Stimulated activated CD8-positive, alpha-beta memory T cell treated with anti-CD3 and anti-CD28 coated beads, Interleukin-15, amount 100 ng/mL, for 48 hours (primary cell): ENCODE measurements around the gene C19orf33.
"Not testable (repeated sequence)": the region's sequence is repeated elsewhere in the genome, so short reads cannot be mapped to it uniquely, and the experiment has no call there.

Experiments used
- DNase-seq, 2 donors: peaks; one replicate each; pipeline ENCODE4 v3.0.0-alpha.2; 2020; ENCODE audit warnings: low read depth in 2 of 2

The C19orf33 gene

GRCh38 chr19:38303517-38304351, at the start of gene C19orf33:
C19orf33 (plus strand) TSS chr19:38304251; CDS start chr19:38304262, 11 bp downstream.
- no peak for DNase-seq

GRCh38 chr19:38255383-38256014, 48.6 kb upstream of the C19orf33 start:
- DNase-seq = no peak

GRCh38 chr19:38261942-38262341, 42.1 kb upstream of the C19orf33 start:
- DNase-seq = not testable (repeated sequence)

- no peak for DNase-seq
Measured at GRCh38 chr19:38262585-38263268, 41.3 kb upstream of the C19orf33 start.

DNA sequence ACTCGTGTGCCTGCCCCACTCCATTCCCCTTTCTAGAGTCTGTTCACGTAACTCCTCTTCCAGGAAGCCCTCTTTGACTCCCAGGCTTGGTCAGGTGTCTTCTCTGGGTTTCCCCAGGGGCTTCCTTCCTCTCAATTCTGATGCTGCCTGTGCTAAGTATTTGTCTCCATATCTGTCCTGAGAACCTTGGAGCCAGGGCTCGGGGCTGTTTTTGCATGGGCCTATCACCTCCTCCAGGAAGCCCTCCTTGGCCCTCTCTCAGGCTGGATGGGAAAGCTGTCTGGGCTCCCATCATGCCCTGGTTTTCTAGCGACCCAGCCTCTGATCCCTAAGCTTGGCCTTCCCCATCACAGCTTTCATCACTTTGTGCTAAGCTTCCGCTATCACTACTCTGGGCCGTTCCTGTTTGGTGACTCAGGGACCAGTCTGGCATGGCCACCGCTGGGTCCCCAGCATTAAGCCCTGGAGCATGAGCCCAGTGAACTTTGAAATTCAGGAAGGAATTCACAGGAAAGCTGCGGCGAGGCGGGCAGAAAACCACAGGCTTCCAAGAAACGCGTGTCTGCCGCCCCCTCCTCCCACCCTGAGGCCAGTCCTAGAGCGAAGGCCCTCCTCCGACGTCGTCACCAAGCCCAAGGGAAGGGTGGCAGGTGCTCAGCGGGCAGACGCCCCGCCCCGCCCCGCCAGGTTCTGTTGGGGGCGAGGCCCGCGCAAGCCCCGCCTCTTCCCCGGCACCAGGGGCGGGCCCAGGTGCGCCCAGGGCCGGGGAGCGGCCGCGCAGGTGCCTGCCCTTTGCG, 40.2 kb upstream of the C19orf33 start:
- peak; percentile 49 to 75 for DNase-seq

DNA sequence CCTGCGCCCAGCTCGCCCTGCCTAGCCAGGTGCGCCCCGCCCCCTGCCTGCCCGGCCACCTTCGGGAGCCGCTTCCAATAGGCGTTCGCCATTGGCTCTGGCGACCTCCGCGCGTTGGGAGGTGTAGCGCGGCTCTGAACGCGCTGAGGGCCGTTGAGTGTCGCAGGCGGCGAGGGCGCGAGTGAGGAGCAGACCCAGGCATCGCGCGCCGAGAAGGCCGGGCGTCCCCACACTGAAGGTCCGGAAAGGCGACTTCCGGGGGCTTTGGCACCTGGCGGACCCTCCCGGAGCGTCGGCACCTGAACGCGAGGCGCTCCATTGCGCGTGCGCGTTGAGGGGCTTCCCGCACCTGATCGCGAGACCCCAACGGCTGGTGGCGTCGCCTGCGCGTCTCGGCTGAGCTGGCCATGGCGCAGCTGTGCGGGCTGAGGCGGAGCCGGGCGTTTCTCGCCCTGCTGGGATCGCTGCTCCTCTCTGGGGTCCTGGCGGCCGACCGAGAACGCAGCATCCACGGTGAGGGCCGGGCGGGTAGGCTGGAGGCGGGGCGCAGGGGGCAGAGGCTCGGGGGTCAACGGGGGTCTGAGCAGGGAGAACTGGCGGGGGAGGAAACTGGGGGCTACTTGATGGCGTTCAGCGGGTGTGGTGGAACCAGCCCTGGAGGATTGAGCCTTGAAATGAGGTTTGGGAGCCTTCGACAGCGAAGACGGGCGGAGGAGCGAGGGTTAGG, 39.4 kb upstream of the C19orf33 start, which contains the start of gene SPINT2:
TSS of gene SPINT2 (plus strand) at position 88 of the 727 bp plus-strand sequence. CDS start at position 408, 320 bp downstream.
- peak in 1 of 2 donors; percentile 14 for DNase-seq

- DNase-seq = no peak
Measured at GRCh38 chr19:38265213-38265861, 38.7 kb upstream of the C19orf33 start.

GRCh38 chr19:38265921-38266429, 38.1 kb upstream of the C19orf33 start:
- no peak for DNase-seq

DNA sequence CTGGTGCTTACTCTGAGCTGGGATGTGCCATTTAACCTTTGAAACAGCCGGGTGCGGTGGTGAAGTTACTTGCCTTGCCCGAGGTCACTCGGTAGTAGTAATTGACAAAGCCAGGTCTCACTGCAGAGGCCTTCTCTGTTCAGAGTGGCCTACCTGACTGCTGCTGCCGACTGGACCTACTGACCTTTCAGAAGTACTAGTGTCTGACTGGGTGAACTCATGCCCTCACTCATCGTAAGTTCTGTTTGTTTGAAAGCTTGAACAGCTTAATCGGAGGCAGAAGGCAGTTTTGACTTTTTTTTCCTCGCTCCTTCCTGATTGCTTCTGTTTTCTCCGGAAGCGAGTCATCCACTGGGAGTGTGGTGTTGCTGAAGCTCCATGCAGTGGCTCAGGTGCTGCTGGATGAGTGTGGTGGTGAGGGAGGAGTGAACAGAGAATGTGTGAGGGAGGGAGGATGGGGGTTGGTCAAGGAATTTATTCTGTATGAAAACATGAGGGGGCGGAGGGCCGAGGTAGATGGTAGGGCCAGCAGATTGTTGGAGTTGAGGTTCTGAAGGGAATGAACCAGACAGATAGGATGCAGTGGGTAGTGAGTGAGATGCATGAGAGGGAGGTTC, 37.0 kb upstream of the C19orf33 start:
- no peak for DNase-seq

DNA sequence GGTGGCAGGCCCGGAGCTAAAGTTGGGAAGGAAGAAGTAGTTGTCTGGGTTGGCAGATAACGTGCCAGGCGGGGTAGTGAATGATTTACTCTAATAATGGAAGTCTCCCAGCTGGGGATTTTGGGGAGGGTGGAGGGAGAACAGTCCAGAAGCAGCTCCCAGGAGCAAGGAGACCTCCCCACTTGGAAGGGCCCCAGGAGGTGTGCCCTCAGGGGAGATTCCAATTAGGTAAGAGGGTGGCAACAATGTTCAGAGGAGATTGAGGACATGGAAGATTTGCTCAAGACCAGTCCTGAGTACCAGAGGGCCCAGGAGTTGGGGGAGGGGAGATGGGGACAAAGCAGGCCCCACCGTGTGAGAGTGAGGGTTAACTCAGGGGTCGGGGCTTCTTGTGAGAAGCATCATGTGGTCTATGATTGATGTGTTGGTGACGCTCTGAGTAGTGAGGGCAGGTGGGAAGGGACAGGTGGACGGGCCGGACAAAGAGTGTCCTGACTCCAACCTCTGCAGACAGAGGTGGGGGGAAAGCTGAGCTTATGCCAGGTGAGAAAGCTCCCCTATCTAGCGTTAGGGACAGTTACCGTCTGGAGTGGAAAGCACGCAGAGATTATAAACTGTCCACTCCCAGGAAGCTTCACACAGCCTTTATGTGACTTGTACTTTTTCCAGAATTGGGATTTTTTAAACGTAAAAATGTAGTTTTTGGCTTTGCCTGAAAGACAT, 36.1 kb upstream of the C19orf33 start:
- no peak for DNase-seq

DNA sequence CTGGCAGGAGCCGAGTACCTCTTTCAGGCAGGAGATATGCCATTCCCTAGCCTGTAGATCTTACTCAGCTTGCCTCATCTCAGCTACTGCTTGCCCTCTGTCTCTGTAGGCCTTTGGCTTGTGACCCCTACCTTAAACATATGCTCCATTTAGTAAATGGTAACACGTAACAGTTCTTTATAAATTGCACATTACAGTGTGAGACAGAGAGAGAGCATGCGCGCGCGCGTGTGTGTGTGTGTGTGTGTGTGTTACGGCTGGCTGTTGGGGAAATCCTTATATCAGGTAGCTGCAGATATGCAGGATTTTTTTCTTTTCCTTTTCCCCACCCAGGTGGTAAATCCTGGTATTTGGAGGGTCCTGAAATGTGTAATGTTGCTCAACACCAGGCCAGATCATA, 35.5 kb upstream of the C19orf33 start:
- DNase-seq = no peak

GRCh38 chr19:38270587-38271167, 33.4 kb upstream of the C19orf33 start:
- no peak for DNase-seq

GRCh38 chr19:38273499-38273898, 30.6 kb upstream of the C19orf33 start:
- DNase-seq = no peak

DNA sequence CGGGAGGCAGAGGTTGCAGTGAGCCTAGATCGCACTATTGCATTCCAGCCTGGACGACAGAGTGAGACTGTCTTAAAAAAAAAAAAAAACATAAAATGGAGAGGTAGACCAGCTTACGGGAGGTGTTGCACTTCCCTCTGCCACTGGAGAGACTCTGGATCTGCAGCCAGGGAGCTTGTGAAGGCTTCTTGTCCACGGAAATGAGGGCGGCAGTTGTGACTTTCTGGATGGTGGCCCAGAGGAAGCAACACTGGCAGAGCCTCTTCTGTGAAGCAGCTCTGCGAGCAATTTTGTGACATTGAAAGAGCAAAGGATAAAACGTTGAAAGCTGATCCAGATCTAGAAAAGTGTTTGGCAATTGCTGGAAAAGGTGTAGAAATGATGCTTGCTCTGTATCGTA, 29.3 kb upstream of the C19orf33 start:
- DNase-seq = no peak

DNA sequence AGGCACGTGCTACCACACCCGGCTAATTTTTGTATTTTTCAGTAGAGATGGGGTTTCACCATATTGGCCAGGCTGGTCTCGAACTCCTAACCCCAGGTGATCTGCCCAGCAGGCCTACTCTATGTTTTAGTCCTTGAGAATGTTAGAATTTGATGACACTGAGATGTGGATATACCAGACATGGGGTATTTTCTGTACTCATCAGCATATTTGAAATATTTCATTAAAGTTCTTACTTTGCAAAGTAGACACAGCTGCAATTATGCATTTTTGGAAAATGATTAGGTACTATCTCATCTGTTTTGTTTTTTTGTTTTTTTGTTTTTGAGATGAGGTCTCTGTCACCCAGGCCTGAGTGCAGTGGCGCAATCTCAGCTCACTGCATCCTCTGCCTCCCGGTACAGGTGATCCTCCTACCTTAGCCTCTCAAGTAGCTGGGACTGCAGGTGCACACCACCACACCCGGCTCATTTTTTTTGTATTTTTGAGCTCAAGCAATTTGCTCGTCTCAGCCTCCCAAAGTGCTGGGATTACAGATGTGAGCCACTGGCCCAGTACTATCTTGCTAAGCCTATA, 27.0 kb upstream of the C19orf33 start:
- no peak for DNase-seq

DNA sequence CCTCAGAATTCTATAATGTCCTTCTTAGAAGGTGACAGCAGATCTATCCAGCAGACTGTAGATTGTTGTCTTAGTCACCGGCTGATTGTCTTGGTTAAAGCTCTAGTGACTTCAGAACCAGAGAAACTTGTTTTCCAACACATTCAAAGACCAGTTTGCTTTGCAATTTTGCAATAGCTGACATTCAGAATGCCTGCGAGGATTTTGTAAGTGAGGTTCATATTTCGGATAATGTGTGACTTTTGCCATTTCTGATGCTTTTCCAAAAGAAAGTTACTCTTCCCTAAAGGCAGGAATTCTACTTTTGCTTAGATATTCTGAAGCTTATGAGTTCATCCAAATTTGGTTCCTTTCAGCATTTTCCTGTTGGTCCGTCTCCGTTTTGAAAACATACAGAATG, 26.5 kb upstream of the C19orf33 start:
- DNase-seq = no peak

- no peak for DNase-seq
Measured at GRCh38 chr19:38277969-38278680, 25.9 kb upstream of the C19orf33 start.

GRCh38 chr19:38278751-38279150, 25.3 kb upstream of the C19orf33 start:
- DNase-seq = no peak
